GM12878 (cell line): ENCODE results near the gene KMT2E.

ENCODE experiments used
- ATF3 ChIP-seq: IDR thresholded peaks from 2 replicates; pipeline ENCODE4 v1.6.1; 2011; ENCODE audit warnings: low read depth, mild to moderate bottlenecking, low read length, moderate library complexity, borderline replicate concordance; ENCODE audit errors: extremely low read depth
- BHLHE40 ChIP-seq, 2 experiments: fragments of 450-650 bp in 1 of 2; IDR thresholded peaks; 2 replicates each; pipeline ENCODE4 v1.6.1; 2011 to 2017; ENCODE audit warnings: low read depth in 2 of 2, borderline replicate concordance in 1 of 2, improper control_type of control experiment in 1 of 2, low read length in 1 of 2, mild to moderate bottlenecking in 1 of 2
- CHD2 ChIP-seq: IDR thresholded peaks from 2 replicates; pipeline ENCODE4 v1.6.1; 2011; ENCODE audit warnings: low read depth, low read length, improper control_type of control experiment, borderline replicate concordance
- CTCF ChIP-seq, 3 experiments: IDR thresholded peaks in 2 of 3; conservative IDR thresholded peaks in 1 of 3; 2 replicates each; pipeline ENCODE4 v1.5.1; 2011; ENCODE audit warnings: low read depth in 3 of 3, low read length in 3 of 3, mild to moderate bottlenecking in 3 of 3, control low read depth in 2 of 3, moderate library complexity in 2 of 3, inconsistent platforms in 1 of 3, mixed read lengths in 1 of 3; ENCODE audit not compliant: control insufficient read depth in 2 of 3, insufficient read depth in 1 of 3; ENCODE audit errors: extremely low read depth in 1 of 3
- ESRRA ChIP-seq: IDR thresholded peaks from 2 replicates; pipeline ENCODE4 v1.6.1; 2012; ENCODE audit warnings: mild to moderate bottlenecking, low read length, improper control_type of control experiment
- JUND ChIP-seq: IDR thresholded peaks from 2 replicates; pipeline ENCODE4 v1.6.1; 2012; ENCODE audit warnings: low read depth, mild to moderate bottlenecking, low read length, improper control_type of control experiment, moderate library complexity
- POLR2A ChIP-seq: IDR thresholded peaks from 2 replicates; pipeline ENCODE4 v1.6.1; 2011; ENCODE audit warnings: low read depth, mild to moderate bottlenecking, low read length
- POLR2AphosphoS5 ChIP-seq: IDR thresholded peaks from 2 replicates; pipeline ENCODE4 v1.6.1; 2011; ENCODE audit warnings: mild to moderate bottlenecking, low read length, inconsistent platforms
- RELA ChIP-seq: fragments of 450-650 bp; IDR thresholded peaks from 2 replicates; pipeline ENCODE4 v1.8.0; 2014; ENCODE audit warnings: borderline replicate concordance; ENCODE audit not compliant: partially characterized antibody
- SRF ChIP-seq, 2 experiments: IDR thresholded peaks; 2 replicates each; pipeline ENCODE4 v1.6.1; 2011; ENCODE audit warnings: low read depth in 2 of 2, low read length in 2 of 2, mild to moderate bottlenecking in 1 of 2, moderate library complexity in 1 of 2

DNA sequence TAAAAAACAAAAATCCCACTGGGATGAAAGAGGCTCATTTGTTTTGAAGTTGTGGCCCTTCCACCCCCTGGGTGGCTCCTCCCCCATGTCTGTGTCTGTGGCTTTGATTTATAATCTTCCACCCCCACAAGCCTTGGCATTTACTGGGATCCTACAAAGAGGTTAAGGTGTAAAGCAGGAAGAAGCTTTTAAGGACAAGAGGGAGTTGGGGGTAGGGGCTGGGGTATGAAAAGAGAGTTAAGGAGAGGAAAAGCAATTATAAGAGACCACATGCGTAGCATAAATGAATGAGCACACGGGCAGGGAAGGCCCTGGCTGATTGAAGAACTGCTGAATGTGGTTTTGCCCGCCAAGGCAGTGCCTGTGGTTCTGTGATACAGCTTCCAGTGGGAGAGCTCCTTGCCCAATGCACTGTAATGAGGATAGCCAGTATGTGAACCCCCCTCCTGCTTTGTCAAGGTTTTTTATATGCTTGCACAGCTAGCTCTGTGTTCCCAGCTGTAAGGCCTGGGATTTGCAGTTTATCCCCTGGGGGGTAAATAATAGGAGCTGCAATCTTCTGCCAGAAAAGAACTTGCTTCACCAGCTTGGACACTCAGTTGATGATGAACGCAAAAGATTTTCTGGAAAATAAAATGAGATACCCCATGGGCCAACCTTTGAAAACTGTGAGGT, 34.7 kb upstream of the KMT2E start:
- TF ChIP-seq CTCF (IDR thresholded peaks at IDR 0.05 in 2 of 3, conservative IDR thresholded peaks at IDR 0.05 in 1 of 3; ENCODE audit: control insufficient read depth in 2 of 3, extremely low read depth in 1 of 3, insufficient read depth in 1 of 3, low read depth in 3 of 3, low read length in 3 of 3) (no peak), RELA (no peak), POLR2A (no peak), CHD2 (no peak), POLR2AphosphoS5 (no peak), JUND (no peak), BHLHE40 (IDR thresholded peaks at IDR 0.05; ENCODE audit: borderline replicate concordance in 1 of 2, low read depth in 2 of 2, low read length in 1 of 2) (no peak), ESRRA (no peak), SRF (IDR thresholded peaks at IDR 0.05; ENCODE audit: low read depth in 2 of 2, low read length in 2 of 2) (no peak), ATF3 (no peak)
